A549 (cell line): ENCODE results near the gene PXDN.

Source experiments
- CEBPB ChIP-seq, 2 experiments: fragments of >200 bp in 1 of 2; sonication (Bioruptor Twin) in 1 of 2; formaldehyde crosslinking in 1 of 2; IDR thresholded peaks; 2 replicates each; pipeline ENCODE4 v1.6.1; 2012 to 2016
- CHD2 ChIP-seq: fragments of 150-350 bp; IDR thresholded peaks from 2 replicates; pipeline ENCODE4 v1.6.1; 2014; ENCODE audit warnings: low read length; ENCODE audit not compliant: partially characterized antibody
- EP300 ChIP-seq, 2 experiments: fragments of >200 bp; sonication (Bioruptor Twin); formaldehyde crosslinking; IDR thresholded peaks; 2 replicates in 1 of 2; 3 replicates in 1 of 2; pipeline ENCODE4 v1.6.1; 2016 to 2017
- TF ChIP-seq, protein P1 (sequence below): fragments of >200 bp; sonication (Bioruptor Twin); formaldehyde crosslinking; IDR thresholded peaks from 3 replicates; pipeline ENCODE4 v1.5.1; 2016
- TF ChIP-seq, protein P2 (sequence below): fragments of 200-600 bp; sonication (generic); IDR thresholded peaks from 2 replicates; pipeline ENCODE4 v1.6.1; 2016; ENCODE audit warnings: antibody characterized with exemption, mild to moderate bottlenecking, moderate library complexity
- TF ChIP-seq, protein P3 (sequence below): fragments of >200 bp; sonication (Bioruptor Twin); formaldehyde crosslinking; IDR thresholded peaks from 3 replicates; pipeline ENCODE4 v1.6.1; 2016

DNA sequence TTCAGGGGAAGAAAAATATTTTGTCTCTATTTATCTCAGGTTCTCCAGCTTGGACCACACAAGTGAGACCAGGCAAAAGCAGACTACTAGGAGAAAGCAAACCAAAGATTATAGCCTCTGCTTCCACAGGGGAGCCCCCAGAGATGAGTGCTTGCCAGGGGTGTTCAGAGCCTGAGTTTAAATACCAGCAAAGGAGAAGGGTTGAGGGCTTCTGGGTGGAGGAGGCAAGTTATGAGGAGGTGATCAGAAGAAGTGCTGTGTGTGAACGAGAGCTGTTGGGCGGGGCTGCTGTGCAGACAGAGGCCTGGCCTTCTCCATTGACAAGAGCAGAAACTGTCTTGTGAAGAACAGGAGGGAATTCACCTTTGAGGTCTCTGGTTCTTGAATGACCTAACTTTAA is 32.8 kb upstream of the PXDN start:
- TF ChIP-seq, protein P1, sequence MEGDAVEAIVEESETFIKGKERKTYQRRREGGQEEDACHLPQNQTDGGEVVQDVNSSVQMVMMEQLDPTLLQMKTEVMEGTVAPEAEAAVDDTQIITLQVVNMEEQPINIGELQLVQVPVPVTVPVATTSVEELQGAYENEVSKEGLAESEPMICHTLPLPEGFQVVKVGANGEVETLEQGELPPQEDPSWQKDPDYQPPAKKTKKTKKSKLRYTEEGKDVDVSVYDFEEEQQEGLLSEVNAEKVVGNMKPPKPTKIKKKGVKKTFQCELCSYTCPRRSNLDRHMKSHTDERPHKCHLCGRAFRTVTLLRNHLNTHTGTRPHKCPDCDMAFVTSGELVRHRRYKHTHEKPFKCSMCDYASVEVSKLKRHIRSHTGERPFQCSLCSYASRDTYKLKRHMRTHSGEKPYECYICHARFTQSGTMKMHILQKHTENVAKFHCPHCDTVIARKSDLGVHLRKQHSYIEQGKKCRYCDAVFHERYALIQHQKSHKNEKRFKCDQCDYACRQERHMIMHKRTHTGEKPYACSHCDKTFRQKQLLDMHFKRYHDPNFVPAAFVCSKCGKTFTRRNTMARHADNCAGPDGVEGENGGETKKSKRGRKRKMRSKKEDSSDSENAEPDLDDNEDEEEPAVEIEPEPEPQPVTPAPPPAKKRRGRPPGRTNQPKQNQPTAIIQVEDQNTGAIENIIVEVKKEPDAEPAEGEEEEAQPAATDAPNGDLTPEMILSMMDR, result no peak
- no peak for TF ChIP-seq CEBPB (IDR thresholded peaks at IDR 0.05)
- no peak for TF ChIP-seq CHD2
- no peak for TF ChIP-seq EP300 (IDR thresholded peaks at IDR 0.05)
- TF ChIP-seq, protein P2, sequence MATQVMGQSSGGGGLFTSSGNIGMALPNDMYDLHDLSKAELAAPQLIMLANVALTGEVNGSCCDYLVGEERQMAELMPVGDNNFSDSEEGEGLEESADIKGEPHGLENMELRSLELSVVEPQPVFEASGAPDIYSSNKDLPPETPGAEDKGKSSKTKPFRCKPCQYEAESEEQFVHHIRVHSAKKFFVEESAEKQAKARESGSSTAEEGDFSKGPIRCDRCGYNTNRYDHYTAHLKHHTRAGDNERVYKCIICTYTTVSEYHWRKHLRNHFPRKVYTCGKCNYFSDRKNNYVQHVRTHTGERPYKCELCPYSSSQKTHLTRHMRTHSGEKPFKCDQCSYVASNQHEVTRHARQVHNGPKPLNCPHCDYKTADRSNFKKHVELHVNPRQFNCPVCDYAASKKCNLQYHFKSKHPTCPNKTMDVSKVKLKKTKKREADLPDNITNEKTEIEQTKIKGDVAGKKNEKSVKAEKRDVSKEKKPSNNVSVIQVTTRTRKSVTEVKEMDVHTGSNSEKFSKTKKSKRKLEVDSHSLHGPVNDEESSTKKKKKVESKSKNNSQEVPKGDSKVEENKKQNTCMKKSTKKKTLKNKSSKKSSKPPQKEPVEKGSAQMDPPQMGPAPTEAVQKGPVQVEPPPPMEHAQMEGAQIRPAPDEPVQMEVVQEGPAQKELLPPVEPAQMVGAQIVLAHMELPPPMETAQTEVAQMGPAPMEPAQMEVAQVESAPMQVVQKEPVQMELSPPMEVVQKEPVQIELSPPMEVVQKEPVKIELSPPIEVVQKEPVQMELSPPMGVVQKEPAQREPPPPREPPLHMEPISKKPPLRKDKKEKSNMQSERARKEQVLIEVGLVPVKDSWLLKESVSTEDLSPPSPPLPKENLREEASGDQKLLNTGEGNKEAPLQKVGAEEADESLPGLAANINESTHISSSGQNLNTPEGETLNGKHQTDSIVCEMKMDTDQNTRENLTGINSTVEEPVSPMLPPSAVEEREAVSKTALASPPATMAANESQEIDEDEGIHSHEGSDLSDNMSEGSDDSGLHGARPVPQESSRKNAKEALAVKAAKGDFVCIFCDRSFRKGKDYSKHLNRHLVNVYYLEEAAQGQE, result no peak
- TF ChIP-seq, protein P3, sequence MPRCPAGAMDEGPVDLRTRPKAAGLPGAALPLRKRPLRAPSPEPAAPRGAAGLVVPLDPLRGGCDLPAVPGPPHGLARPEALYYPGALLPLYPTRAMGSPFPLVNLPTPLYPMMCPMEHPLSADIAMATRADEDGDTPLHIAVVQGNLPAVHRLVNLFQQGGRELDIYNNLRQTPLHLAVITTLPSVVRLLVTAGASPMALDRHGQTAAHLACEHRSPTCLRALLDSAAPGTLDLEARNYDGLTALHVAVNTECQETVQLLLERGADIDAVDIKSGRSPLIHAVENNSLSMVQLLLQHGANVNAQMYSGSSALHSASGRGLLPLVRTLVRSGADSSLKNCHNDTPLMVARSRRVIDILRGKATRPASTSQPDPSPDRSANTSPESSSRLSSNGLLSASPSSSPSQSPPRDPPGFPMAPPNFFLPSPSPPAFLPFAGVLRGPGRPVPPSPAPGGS, result no peak
